ENCODE data around the gene TROAP. TPM values are rescaled to one million over a fixed set of nuclear protein-coding genes. Genes with fewer than 3 reads are reported as not detected.
A peak's percentile ranks its signal among the peaks of the same experiment; 100 is the strongest.

TROAP gene
- total RNA-seq, 1 donor from 2014 or later = 46.0 TPM

GRCh38 chr12:49284672-49285071, 38.4 kb upstream of the TROAP start:
- intact Hi-C loops (cut with micrococcal nuclease) = no loop called here
- Mint-ChIP-seq H3K36me3 (ENCODE audit: low read depth) (no peaks in the 10 kb centered on the region), H3K4me3 (no peak overlapping the region), H3K27ac (no peak overlapping the region), H3K9me3 (no peaks in the 10 kb centered on the region), H3K4me1 (ENCODE audit: low read depth) (peaks cover 5% of the 10 kb centered on the region), H3K27me3 (ENCODE audit: insufficient read depth) (peaks cover 42% of the 10 kb centered on the region)
- DNase-seq (ENCODE audit: low spot score) = no peak

- Mint-ChIP-seq H3K4me3 (no peak overlapping the region), H3K27ac (no peak overlapping the region), H3K36me3 (ENCODE audit: low read depth) (no peaks in the 10 kb centered on the region), H3K27me3 (ENCODE audit: insufficient read depth) (peaks cover 34% of the 10 kb centered on the region), H3K4me1 (ENCODE audit: low read depth) (peaks cover 5% of the 10 kb centered on the region), H3K9me3 (no peaks in the 10 kb centered on the region)
- intact Hi-C loops (cut with micrococcal nuclease) = loop anchor here (1.0 kb wide), 5 partner anchors 8 to 226 kb away; partner anchors contain the start of gene C1QL4
- DNase-seq (ENCODE audit: low spot score) = no peak
These were observed 35.2 kb upstream of the TROAP start for GRCh38 chr12:49287876-49288275.

- peaks cover 5% of the 10 kb centered on the region for H3K4me1 Mint-ChIP-seq (ENCODE audit: low read depth)
These were observed 34.6 kb upstream of the TROAP start for GRCh38 chr12:49288412-49288853.

GRCh38 chr12:49288922-49289555, 34.0 kb upstream of the TROAP start:
- Mint-ChIP-seq H3K27me3 (ENCODE audit: insufficient read depth) (peaks cover 36% of the 10 kb centered on the region), H3K4me3 (no peak overlapping the region), H3K4me1 (ENCODE audit: low read depth) (peaks cover 5% of the 10 kb centered on the region), H3K9me3 (no peaks in the 10 kb centered on the region), H3K27ac (no peak overlapping the region), H3K36me3 (ENCODE audit: low read depth) (no peaks in the 10 kb centered on the region)
- intact Hi-C loops (cut with micrococcal nuclease) = loop anchor here (1.0 kb wide), 5 partner anchors 7 to 225 kb away; partner anchors contain the start of gene C1QL4
- no peak for DNase-seq (ENCODE audit: low spot score)

More at GRCh38 chr12:49288412-49288853, 34.6 kb upstream of the TROAP start:
- peaks cover 34% of the 10 kb centered on the region for H3K27me3 Mint-ChIP-seq (ENCODE audit: insufficient read depth)
- DNase-seq (ENCODE audit: low spot score) = peak; percentile 60
- H3K27ac Mint-ChIP-seq = no peak overlapping the region
- intact Hi-C loops (cut with micrococcal nuclease) = loop anchor here (1.0 kb wide), 5 partner anchors 8 to 226 kb away; partner anchors contain the start of gene C1QL4
- H3K36me3 Mint-ChIP-seq (ENCODE audit: low read depth) = no peaks in the 10 kb centered on the region
- H3K4me3 Mint-ChIP-seq = no peak overlapping the region
- H3K9me3 Mint-ChIP-seq = no peaks in the 10 kb centered on the region

GRCh38 chr12:49292729-49293055, 30.4 kb upstream of the TROAP start:
- peaks cover 42% of the 10 kb centered on the region for H3K27me3 Mint-ChIP-seq (ENCODE audit: insufficient read depth)
- no peak overlapping the region for H3K27ac Mint-ChIP-seq

GRCh38 chr12:49293056-49293956, 29.7 kb upstream of the TROAP start:
- peaks cover 8% of the 10 kb centered on the region for H3K4me1 Mint-ChIP-seq (ENCODE audit: low read depth)
- H3K27ac Mint-ChIP-seq = no peak overlapping the region

More at GRCh38 chr12:49292729-49293055, 30.4 kb upstream of the TROAP start:
- intact Hi-C loops (cut with micrococcal nuclease) = no loop called here
- Mint-ChIP-seq H3K9me3 (no peaks in the 10 kb centered on the region), H3K36me3 (ENCODE audit: low read depth) (no peaks in the 10 kb centered on the region), H3K4me3 (no peak overlapping the region), H3K4me1 (ENCODE audit: low read depth) (peaks cover 6% of the 10 kb centered on the region)
- DNase-seq (ENCODE audit: low spot score) = no peak

GRCh38 chr12:49294086-49294803, 28.8 kb upstream of the TROAP start:
- Mint-ChIP-seq H3K27me3 (ENCODE audit: insufficient read depth) (peaks cover 42% of the 10 kb centered on the region), H3K9me3 (no peaks in the 10 kb centered on the region), H3K4me3 (no peak overlapping the region), H3K36me3 (ENCODE audit: low read depth) (no peaks in the 10 kb centered on the region), H3K4me1 (ENCODE audit: low read depth) (peaks cover 5% of the 10 kb centered on the region), H3K27ac (no peak overlapping the region)
- no peak for DNase-seq (ENCODE audit: low spot score)
- intact Hi-C loops (cut with micrococcal nuclease) = no loop called here

More at GRCh38 chr12:49293056-49293956, 29.7 kb upstream of the TROAP start:
- no peaks in the 10 kb centered on the region for H3K9me3 Mint-ChIP-seq
- peaks cover 44% of the 10 kb centered on the region for H3K27me3 Mint-ChIP-seq (ENCODE audit: insufficient read depth)
- intact Hi-C loops (cut with micrococcal nuclease) = no loop called here
- no peak overlapping the region for H3K4me3 Mint-ChIP-seq
- no peak for DNase-seq (ENCODE audit: low spot score)
- no peaks in the 10 kb centered on the region for H3K36me3 Mint-ChIP-seq (ENCODE audit: low read depth)

GRCh38 chr12:49294804-49295081, 28.3 kb upstream of the TROAP start:
- Mint-ChIP-seq H3K27me3 (ENCODE audit: insufficient read depth) (peaks cover 42% of the 10 kb centered on the region), H3K36me3 (ENCODE audit: low read depth) (no peaks in the 10 kb centered on the region), H3K9me3 (no peaks in the 10 kb centered on the region), H3K4me1 (ENCODE audit: low read depth) (peaks cover 5% of the 10 kb centered on the region), H3K4me3 (no peak overlapping the region), H3K27ac (no peak overlapping the region)
- no peak for DNase-seq (ENCODE audit: low spot score)
- intact Hi-C loops (cut with micrococcal nuclease) = no loop called here

- Mint-ChIP-seq H3K4me1 (ENCODE audit: low read depth) (peaks cover 5% of the 10 kb centered on the region), H3K9me3 (no peaks in the 10 kb centered on the region), H3K27ac (no peak within 1 kb of the TSS), H3K27me3 (ENCODE audit: insufficient read depth) (peaks cover 41% of the 10 kb centered on the region), H3K4me3 (no peak within 1 kb of the TSS), H3K36me3 (ENCODE audit: low read depth) (no peaks in the 10 kb centered on the region)
- intact Hi-C loops (cut with micrococcal nuclease) = no loop called here
- DNase-seq (ENCODE audit: low spot score) = no peak
These were observed 27.7 kb upstream of the TROAP start, which contains the start of gene PRPH for GRCh38 chr12:49295082-49295936. Gene PRPH, plus strand, starts transcription at chr12:49295147. Its CDS starts 54 bp downstream, at chr12:49295201.

- intact Hi-C loops (cut with micrococcal nuclease) = loop anchor here (1.0 kb wide), 2 partner anchors 8 to 27 kb away; partner anchors contain the start of gene TROAP
- Mint-ChIP-seq H3K27ac (no peak overlapping the region), H3K36me3 (ENCODE audit: low read depth) (no peaks in the 10 kb centered on the region), H3K9me3 (no peaks in the 10 kb centered on the region), H3K4me1 (ENCODE audit: low read depth) (peaks cover 5% of the 10 kb centered on the region), H3K27me3 (ENCODE audit: insufficient read depth) (peaks cover 41% of the 10 kb centered on the region), H3K4me3 (peak overlapping the region; percentile 75)
- peak; percentile 53 for DNase-seq (ENCODE audit: low spot score)
These were observed 26.8 kb upstream of the TROAP start for GRCh38 chr12:49296034-49296835.

- Mint-ChIP-seq H3K27me3 (ENCODE audit: insufficient read depth) (peaks cover 45% of the 10 kb centered on the region), H3K36me3 (ENCODE audit: low read depth) (no peaks in the 10 kb centered on the region), H3K4me3 (peak overlapping the region; percentile 75), H3K4me1 (ENCODE audit: low read depth) (peaks cover 11% of the 10 kb centered on the region), H3K9me3 (no peaks in the 10 kb centered on the region), H3K27ac (no peak overlapping the region)
- intact Hi-C loops (cut with micrococcal nuclease) = loop anchor here (1.0 kb wide), 2 partner anchors 9 to 26 kb away; partner anchors contain the start of gene TROAP
- no peak for DNase-seq (ENCODE audit: low spot score)
These were observed 26.0 kb upstream of the TROAP start for GRCh38 chr12:49296836-49297694.

Data from activated T-helper 1 cell treated with anti-CD3 and anti-CD28 coated beads, Interleukin-12 subunit alpha, Interleukin-12 subunit beta, Interleukin-2, Interleukin-4 antibody, amounts not matched to agents 30 ng/mL and 10 ng/mL and 1 ng/mL, durations not matched to agents 14 hours and 24 hours and 36 hours (primary cell).